Measurements from ENCODE around the gene KIF26A.

Gene KIF26A

GRCh38 chr14:104120281-104120741, 18.1 kb upstream of the KIF26A start:
- no peaks in the 10 kb centered on the region for H3K36me3 ChIP-seq (ENCODE audit: control insufficient read depth in 1 of 2, insufficient read depth in 2 of 2, low read length in 2 of 2)
- no peak overlapping the region for H3K4me3 ChIP-seq (ENCODE audit: low read depth in 1 of 2, low read length in 2 of 2)
- no peak overlapping the region for H3K9ac ChIP-seq (ENCODE audit: low read depth in 1 of 2, low read length in 2 of 2)
- H3K9me3 ChIP-seq (ENCODE audit: control insufficient read depth in 1 of 2, low read length in 2 of 2): peaks cover 0 to 3% of the 10 kb centered on the region in 2 donors
- no peak overlapping the region for H3K27ac ChIP-seq (ENCODE audit: low read depth, low read length)
- peaks cover 0 to 4% of the 10 kb centered on the region in 2 donors for H3K27me3 ChIP-seq (ENCODE audit: control insufficient read depth in 1 of 2, insufficient read depth in 2 of 2, low read length in 2 of 2)
- H3K4me1 ChIP-seq (ENCODE audit: control insufficient read depth in 1 of 2, insufficient read depth in 2 of 2, low read length in 2 of 2): peaks cover 0 to 8% of the 10 kb centered on the region in 2 donors

DNA sequence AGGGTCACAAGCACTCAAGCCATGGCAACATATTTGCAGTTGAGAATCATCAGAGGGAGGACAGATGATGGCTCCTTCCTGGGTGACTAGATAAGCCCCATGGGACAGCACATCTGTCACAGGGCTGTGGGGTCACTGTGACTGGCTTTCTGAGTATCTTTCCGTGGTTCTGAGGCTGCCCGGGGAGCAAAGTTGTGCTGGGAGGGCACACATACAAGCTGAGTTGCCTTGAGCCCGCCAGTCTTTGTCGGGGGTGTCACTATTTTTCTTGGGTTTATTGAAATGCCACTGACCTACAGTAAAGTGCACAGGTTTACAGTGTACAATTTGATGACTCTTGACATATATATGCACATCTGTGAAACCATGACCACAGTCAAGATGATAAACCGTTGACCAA, 17.2 kb upstream of the KIF26A start:
- no peak overlapping the region for H3K27ac ChIP-seq (ENCODE audit: low read depth, low read length)
- peaks cover 0 to under 1% of the 10 kb centered on the region in 2 donors for H3K27me3 ChIP-seq (ENCODE audit: control insufficient read depth in 1 of 2, insufficient read depth in 2 of 2, low read length in 2 of 2)
- peaks cover 0 to 3% of the 10 kb centered on the region in 2 donors for H3K9me3 ChIP-seq (ENCODE audit: control insufficient read depth in 1 of 2, low read length in 2 of 2)
- peaks cover 0 to 3% of the 10 kb centered on the region in 2 donors for H3K4me1 ChIP-seq (ENCODE audit: control insufficient read depth in 1 of 2, insufficient read depth in 2 of 2, low read length in 2 of 2)
- no peak overlapping the region for H3K9ac ChIP-seq (ENCODE audit: low read depth in 1 of 2, low read length in 2 of 2)
- no peaks in the 10 kb centered on the region for H3K36me3 ChIP-seq (ENCODE audit: control insufficient read depth in 1 of 2, insufficient read depth in 2 of 2, low read length in 2 of 2)
- no peak overlapping the region for H3K4me3 ChIP-seq (ENCODE audit: low read depth in 1 of 2, low read length in 2 of 2)

DNA sequence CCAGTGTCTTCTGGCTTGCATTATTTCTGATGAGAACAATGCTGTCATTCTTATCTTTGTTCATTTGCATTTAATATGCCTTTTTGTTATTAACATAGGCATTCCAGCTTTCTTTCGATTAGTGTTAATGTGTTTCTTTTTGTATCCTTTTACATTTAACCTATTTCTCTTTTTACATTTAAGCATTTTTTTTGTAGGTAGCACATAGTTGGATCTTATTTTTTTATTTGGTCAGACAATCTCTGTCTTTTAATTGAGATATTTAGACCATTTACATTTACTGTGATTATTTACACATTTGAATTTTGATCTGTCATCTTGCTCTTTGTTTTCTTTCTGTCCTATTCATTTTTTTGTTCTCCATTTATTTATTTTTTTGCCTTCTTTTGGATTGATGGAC, 14.5 kb upstream of the KIF26A start:
- no peak overlapping the region for H3K27ac ChIP-seq (ENCODE audit: low read depth, low read length)
- no peaks in the 10 kb centered on the region for H3K27me3 ChIP-seq (ENCODE audit: control insufficient read depth in 1 of 2, insufficient read depth in 2 of 2, low read length in 2 of 2)
- H3K9me3 ChIP-seq (ENCODE audit: control insufficient read depth in 1 of 2, low read length in 2 of 2): peaks cover 0 to 3% of the 10 kb centered on the region in 2 donors
- H3K9ac ChIP-seq (ENCODE audit: low read depth in 1 of 2, low read length in 2 of 2): no peak overlapping the region
- no peaks in the 10 kb centered on the region for H3K36me3 ChIP-seq (ENCODE audit: control insufficient read depth in 1 of 2, insufficient read depth in 2 of 2, low read length in 2 of 2)
- no peak overlapping the region for H3K4me3 ChIP-seq (ENCODE audit: low read depth in 1 of 2, low read length in 2 of 2)
- no peaks in the 10 kb centered on the region for H3K4me1 ChIP-seq (ENCODE audit: control insufficient read depth in 1 of 2, insufficient read depth in 2 of 2, low read length in 2 of 2)

DNA sequence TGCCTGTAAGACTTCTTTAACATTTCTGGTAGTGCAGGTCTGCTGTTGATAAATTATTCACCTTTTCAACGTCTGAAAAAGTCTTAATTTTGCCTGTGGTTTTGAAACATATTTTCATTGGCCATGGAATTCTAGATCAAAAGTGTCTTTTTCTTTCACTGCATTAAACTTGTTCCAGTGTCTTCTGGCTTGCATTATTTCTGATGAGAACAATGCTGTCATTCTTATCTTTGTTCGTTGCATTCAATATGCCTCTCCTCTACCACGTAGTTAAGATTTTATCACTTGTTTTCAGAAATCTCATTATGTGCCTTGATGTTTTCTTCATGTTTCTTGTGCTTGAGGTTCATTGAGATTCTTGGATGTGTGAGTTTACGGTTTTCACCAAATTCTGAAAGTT, 13.4 kb upstream of the KIF26A start:
- peaks cover 6 to 8% of the 10 kb centered on the region in 2 donors for H3K9me3 ChIP-seq (ENCODE audit: control insufficient read depth in 1 of 2, low read length in 2 of 2)
- H3K4me1 ChIP-seq (ENCODE audit: control insufficient read depth in 1 of 2, insufficient read depth in 2 of 2, low read length in 2 of 2): no peaks in the 10 kb centered on the region
- H3K4me3 ChIP-seq (ENCODE audit: low read depth in 1 of 2, low read length in 2 of 2): no peak overlapping the region
- no peak overlapping the region for H3K9ac ChIP-seq (ENCODE audit: low read depth in 1 of 2, low read length in 2 of 2)
- H3K36me3 ChIP-seq (ENCODE audit: control insufficient read depth in 1 of 2, insufficient read depth in 2 of 2, low read length in 2 of 2): no peaks in the 10 kb centered on the region
- no peaks in the 10 kb centered on the region for H3K27me3 ChIP-seq (ENCODE audit: control insufficient read depth in 1 of 2, insufficient read depth in 2 of 2, low read length in 2 of 2)
- no peak overlapping the region for H3K27ac ChIP-seq (ENCODE audit: low read depth, low read length)

DNA sequence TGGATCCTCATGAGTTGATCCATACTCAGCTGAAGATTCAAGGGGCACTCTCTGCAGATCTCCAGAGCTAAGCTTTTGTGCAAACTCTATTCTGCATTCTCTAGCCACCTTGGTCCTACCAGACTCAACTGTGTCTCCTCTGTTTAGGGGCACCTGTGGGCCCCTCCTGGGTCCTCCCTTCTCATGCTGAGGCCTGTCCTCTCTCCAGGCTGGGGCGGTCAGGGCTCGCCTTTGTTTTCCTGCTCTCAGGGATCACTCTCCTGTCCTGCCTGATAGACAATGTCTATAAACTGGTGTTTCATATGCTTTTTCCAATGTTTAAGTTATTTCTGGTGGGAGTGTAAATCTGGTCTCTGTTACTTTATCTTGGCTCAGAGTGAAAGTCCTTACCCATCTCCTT, 11.6 kb upstream of the KIF26A start:
- H3K4me3 ChIP-seq (ENCODE audit: low read depth in 1 of 2, low read length in 2 of 2): no peak overlapping the region
- no peak overlapping the region for H3K9ac ChIP-seq (ENCODE audit: low read depth in 1 of 2, low read length in 2 of 2)
- H3K27ac ChIP-seq (ENCODE audit: low read depth, low read length): no peak overlapping the region
- H3K9me3 ChIP-seq (ENCODE audit: control insufficient read depth in 1 of 2, low read length in 2 of 2): peaks cover 8 to 12% of the 10 kb centered on the region in 2 donors
- no peaks in the 10 kb centered on the region for H3K36me3 ChIP-seq (ENCODE audit: control insufficient read depth in 1 of 2, insufficient read depth in 2 of 2, low read length in 2 of 2)
- H3K4me1 ChIP-seq (ENCODE audit: control insufficient read depth in 1 of 2, insufficient read depth in 2 of 2, low read length in 2 of 2): no peaks in the 10 kb centered on the region
- H3K27me3 ChIP-seq (ENCODE audit: control insufficient read depth in 1 of 2, insufficient read depth in 2 of 2, low read length in 2 of 2): no peaks in the 10 kb centered on the region

GRCh38 chr14:104128981-104129380, 9.4 kb upstream of the KIF26A start:
- no peak overlapping the region for H3K4me3 ChIP-seq (ENCODE audit: low read depth in 1 of 2, low read length in 2 of 2)
- no peaks in the 10 kb centered on the region for H3K36me3 ChIP-seq (ENCODE audit: control insufficient read depth in 1 of 2, insufficient read depth in 2 of 2, low read length in 2 of 2)
- H3K27ac ChIP-seq (ENCODE audit: low read depth, low read length): no peak overlapping the region
- peaks cover 6 to 12% of the 10 kb centered on the region in 2 donors for H3K9me3 ChIP-seq (ENCODE audit: control insufficient read depth in 1 of 2, low read length in 2 of 2)
- H3K27me3 ChIP-seq (ENCODE audit: control insufficient read depth in 1 of 2, insufficient read depth in 2 of 2, low read length in 2 of 2): peaks cover 8 to 10% of the 10 kb centered on the region in 2 donors
- H3K4me1 ChIP-seq (ENCODE audit: control insufficient read depth in 1 of 2, insufficient read depth in 2 of 2, low read length in 2 of 2): no peaks in the 10 kb centered on the region
- H3K9ac ChIP-seq (ENCODE audit: low read depth in 1 of 2, low read length in 2 of 2): no peak overlapping the region

DNA sequence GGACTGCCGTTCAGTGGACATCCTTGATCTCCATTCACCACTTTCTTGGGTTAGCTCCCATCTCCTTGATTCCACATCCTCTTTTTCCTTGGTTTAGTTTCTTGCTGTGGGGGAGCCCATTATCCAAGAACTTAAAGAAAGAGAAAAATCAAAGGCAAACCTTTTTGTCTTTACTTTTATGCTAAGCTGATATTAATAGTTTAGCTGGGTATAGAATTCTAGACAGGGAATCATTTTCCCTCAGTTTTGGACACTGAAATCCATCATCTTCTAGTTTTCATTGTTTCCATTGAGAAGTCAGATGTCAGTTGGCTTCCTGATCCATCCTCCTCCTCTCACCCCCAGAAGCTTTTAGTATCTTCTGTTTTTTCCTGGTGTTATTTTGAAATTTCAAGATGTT, 8.8 kb upstream of the KIF26A start:
- Histone ChIP-seq H3K9ac (ENCODE audit: low read depth in 1 of 2, low read length in 2 of 2) (no peak overlapping the region), H3K4me3 (ENCODE audit: low read depth in 1 of 2, low read length in 2 of 2) (no peak overlapping the region), H3K36me3 (ENCODE audit: control insufficient read depth in 1 of 2, insufficient read depth in 2 of 2, low read length in 2 of 2) (no peaks in the 10 kb centered on the region), H3K9me3 (ENCODE audit: control insufficient read depth in 1 of 2, low read length in 2 of 2) (peaks cover 6 to 12% of the 10 kb centered on the region in 2 donors), H3K27me3 (ENCODE audit: control insufficient read depth in 1 of 2, insufficient read depth in 2 of 2, low read length in 2 of 2) (peaks cover 12 to 16% of the 10 kb centered on the region in 2 donors), H3K4me1 (ENCODE audit: control insufficient read depth in 1 of 2, insufficient read depth in 2 of 2, low read length in 2 of 2) (no peaks in the 10 kb centered on the region), H3K27ac (ENCODE audit: low read depth, low read length) (no peak overlapping the region)

DNA sequence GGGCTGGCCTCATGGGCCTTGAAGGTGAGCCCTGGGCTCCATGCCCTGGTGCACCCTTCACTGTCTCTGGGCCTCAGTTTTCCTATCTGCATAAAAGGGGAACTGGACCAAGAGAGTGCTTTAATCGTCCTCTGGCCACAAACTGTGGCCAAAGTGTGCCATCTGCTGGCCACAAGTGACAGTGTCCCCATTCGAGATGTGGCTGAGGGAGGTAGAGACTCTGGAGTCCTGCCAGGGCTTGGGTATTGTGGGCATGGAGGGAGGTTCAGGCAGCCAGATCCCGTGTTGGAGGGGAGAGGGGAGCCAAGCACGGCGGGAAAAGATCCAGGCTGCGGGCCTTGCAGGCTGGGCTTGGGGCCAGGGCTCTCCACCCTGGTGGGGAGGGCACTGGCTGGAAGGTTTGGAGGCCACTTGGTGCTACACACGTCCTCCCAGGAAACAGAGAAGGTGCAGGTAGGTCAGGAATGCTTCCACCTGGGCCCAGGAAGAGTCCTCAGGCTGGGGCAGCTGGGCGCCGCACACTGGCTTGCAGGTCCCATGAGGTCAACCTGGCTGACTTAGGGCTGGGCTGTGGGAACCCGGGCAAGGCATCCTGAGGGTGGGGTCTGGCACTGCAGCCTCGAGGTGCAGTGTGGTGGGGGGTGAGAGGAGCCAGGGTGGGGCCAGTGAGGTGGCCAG, 7.3 kb upstream of the KIF26A start:
- Histone ChIP-seq H3K9ac (ENCODE audit: low read depth in 1 of 2, low read length in 2 of 2) (no peak overlapping the region), H3K27ac (ENCODE audit: low read depth, low read length) (no peak overlapping the region), H3K4me1 (ENCODE audit: control insufficient read depth in 1 of 2, insufficient read depth in 2 of 2, low read length in 2 of 2) (peaks cover 0 to 7% of the 10 kb centered on the region in 2 donors), H3K27me3 (ENCODE audit: control insufficient read depth in 1 of 2, insufficient read depth in 2 of 2, low read length in 2 of 2) (peaks cover 24 to 30% of the 10 kb centered on the region in 2 donors), H3K36me3 (ENCODE audit: control insufficient read depth in 1 of 2, insufficient read depth in 2 of 2, low read length in 2 of 2) (no peaks in the 10 kb centered on the region), H3K9me3 (ENCODE audit: control insufficient read depth in 1 of 2, low read length in 2 of 2) (peaks cover 6 to 12% of the 10 kb centered on the region in 2 donors), H3K4me3 (ENCODE audit: low read depth in 1 of 2, low read length in 2 of 2) (no peak overlapping the region)

GRCh38 chr14:104131968-104132732, 6.2 kb upstream of the KIF26A start:
- H3K4me3 ChIP-seq (ENCODE audit: low read depth in 1 of 2, low read length in 2 of 2): no peak overlapping the region
- H3K9ac ChIP-seq (ENCODE audit: low read depth in 1 of 2, low read length in 2 of 2): no peak overlapping the region
- H3K36me3 ChIP-seq (ENCODE audit: control insufficient read depth in 1 of 2, insufficient read depth in 2 of 2, low read length in 2 of 2): no peaks in the 10 kb centered on the region
- H3K9me3 ChIP-seq (ENCODE audit: control insufficient read depth in 1 of 2, low read length in 2 of 2): peaks cover 6 to 12% of the 10 kb centered on the region in 2 donors
- H3K27me3 ChIP-seq (ENCODE audit: control insufficient read depth in 1 of 2, insufficient read depth in 2 of 2, low read length in 2 of 2): peaks cover 33 to 38% of the 10 kb centered on the region in 2 donors
- H3K4me1 ChIP-seq (ENCODE audit: control insufficient read depth in 1 of 2, insufficient read depth in 2 of 2, low read length in 2 of 2): peaks cover 0 to 13% of the 10 kb centered on the region in 2 donors
- H3K27ac ChIP-seq (ENCODE audit: low read depth, low read length): no peak overlapping the region

DNA sequence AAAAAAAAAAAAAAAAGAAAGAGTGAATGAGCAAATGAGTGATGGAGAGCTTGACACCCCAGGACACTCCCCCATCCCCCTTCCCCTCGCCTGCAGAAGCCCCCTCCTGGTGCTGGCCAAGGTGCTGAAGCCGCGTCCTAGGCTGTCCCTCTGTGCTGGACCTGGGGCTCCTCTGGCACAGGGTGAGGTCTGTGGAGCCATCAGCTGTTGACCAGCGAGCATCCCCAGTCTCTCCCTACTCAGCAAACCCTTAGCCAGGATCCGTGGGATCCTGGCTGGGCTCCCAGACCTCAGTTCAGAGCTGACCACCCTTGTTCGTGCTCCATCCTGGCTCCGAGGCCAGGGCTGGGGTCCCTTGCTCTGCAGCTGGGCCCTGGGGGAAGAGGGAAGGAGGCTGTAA, 5.4 kb upstream of the KIF26A start:
- no peak overlapping the region for H3K4me3 ChIP-seq (ENCODE audit: low read depth in 1 of 2, low read length in 2 of 2)
- peaks cover 6 to 12% of the 10 kb centered on the region in 2 donors for H3K9me3 ChIP-seq (ENCODE audit: control insufficient read depth in 1 of 2, low read length in 2 of 2)
- no peak overlapping the region for H3K27ac ChIP-seq (ENCODE audit: low read depth, low read length)
- peaks cover 37 to 42% of the 10 kb centered on the region in 2 donors for H3K27me3 ChIP-seq (ENCODE audit: control insufficient read depth in 1 of 2, insufficient read depth in 2 of 2, low read length in 2 of 2)
- peaks cover 3 to 20% of the 10 kb centered on the region in 2 donors for H3K4me1 ChIP-seq (ENCODE audit: control insufficient read depth in 1 of 2, insufficient read depth in 2 of 2, low read length in 2 of 2)
- no peaks in the 10 kb centered on the region for H3K36me3 ChIP-seq (ENCODE audit: control insufficient read depth in 1 of 2, insufficient read depth in 2 of 2, low read length in 2 of 2)
- no peak overlapping the region for H3K9ac ChIP-seq (ENCODE audit: low read depth in 1 of 2, low read length in 2 of 2)

Measured in duodenal mucosa (tissue), 2 donors.